Adrenal gland (tissue), 5 donors: ENCODE results near the gene CR1L.

Source experiments
- CTCF ChIP-seq, 6 experiments: fragments of 450-650 bp in 4 of 6; fragments of 200-600 bp in 2 of 6; sonication (generic) in 1 of 6; IDR thresholded peaks; 1 replicate in 5 of 6; 2 replicates in 1 of 6; pipeline versions ENCODE4 v1.5.1 to v1.8.0; 2016 to 2021; ENCODE audit warnings: antibody characterized with exemption in 6 of 6, mild to moderate bottlenecking in 2 of 6, moderate library complexity in 1 of 6
- POLR2A ChIP-seq, 2 donors: fragments of 450-650 bp; IDR thresholded peaks; one replicate each; pipeline ENCODE4 v1.6.1; 2017; ENCODE audit warnings: antibody characterized with exemption in 2 of 2, mild to moderate bottlenecking in 2 of 2, moderate library complexity in 1 of 2
- donor health status: DM: no; HTN: no; CAD: no.

GRCh38 chr1:207672522-207673130 lies 27.7 kb downstream of the CR1L start:
- TF ChIP-seq CTCF (IDR thresholded peaks at IDR 0.05) = peak in 5 of 6 experiments; percentile 19 to 47 (median 32)
- TF ChIP-seq POLR2A (IDR thresholded peaks at IDR 0.05) = no peak
